Umbilical cord (tissue), 2 donors: ENCODE measurements around the gene SLC49A3. TPM values are rescaled to one million over a fixed set of nuclear protein-coding genes. Genes with fewer than 3 reads are reported as not detected.
A peak's percentile ranks its signal among the peaks of the same experiment; 100 is the strongest.
"Not testable (repeated sequence)": the region's sequence is repeated elsewhere in the genome, so short reads cannot be mapped to it uniquely, and the experiment has no call there.

Experiments used
- DNase-seq: peaks from one replicate; pipeline ENCODE4 v3.0.0-alpha.2; 2015; ENCODE audit warnings: low spot score
- total RNA-seq: library from RNA; depleted of rRNA; stranded (reverse); fragments of >200 nt; gene quantifications from one replicate; pipeline ENCODE4 v1.2.3, GENCODE V29; 2014; ENCODE audit warnings: low replicate concordance; ENCODE audit not compliant: insufficient read depth

SLC49A3 gene
- total RNA-seq, 1 donor from 2014 or later: 3.6 TPM

- no peak for DNase-seq
Measured at GRCh38 chr4:703336-704197, 14.6 kb upstream of the SLC49A3 start.

- DNase-seq: no peak
Measured at GRCh38 chr4:702618-703048, 13.7 kb upstream of the SLC49A3 start.

- DNase-seq: no peak
Measured at GRCh38 chr4:700587-701264, 11.8 kb upstream of the SLC49A3 start.

GRCh38 chr4:699816-700580 lies 11.0 kb upstream of the SLC49A3 start:
- no peak for DNase-seq

GRCh38 chr4:694341-694940 lies 5.5 kb upstream of the SLC49A3 start:
- DNase-seq: not testable (repeated sequence)

GRCh38 chr4:692771-693554 lies 4.0 kb upstream of the SLC49A3 start:
- no peak for DNase-seq

- no peak for DNase-seq
Measured at GRCh38 chr4:689723-690122, 772 bp upstream of the SLC49A3 start.

- DNase-seq: no peak
Measured at GRCh38 chr4:687971-688853, 739 bp downstream of the SLC49A3 start.

GRCh38 chr4:687048-687970 lies 1.6 kb downstream of the SLC49A3 start:
- peak; percentile 66 for DNase-seq

- no peak for DNase-seq
Measured at GRCh38 chr4:686413-687040, 2.4 kb downstream of the SLC49A3 start.

GRCh38 chr4:685679-686412 lies 3.1 kb downstream of the SLC49A3 start:
- DNase-seq: no peak

GRCh38 chr4:684623-685327 lies 4.2 kb downstream of the SLC49A3 start:
- no peak for DNase-seq

- peak; percentile 68 for DNase-seq
Measured at GRCh38 chr4:683982-684622, 4.8 kb downstream of the SLC49A3 start.

GRCh38 chr4:683247-683897 lies 5.6 kb downstream of the SLC49A3 start:
- DNase-seq: no peak

- no peak for DNase-seq
Measured at GRCh38 chr4:682490-683172, 6.3 kb downstream of the SLC49A3 start.
